GM12878 (cell line): ENCODE results near the gene CNDP1. TPM values are rescaled to one million over a fixed set of nuclear protein-coding genes. Genes with fewer than 3 reads are reported as not detected.

Experiments used
- ATAC-seq: fragments of 200-7000 bp; cut with Tn5 transposase; 3 replicates; pipeline ENCODE4 v1.9.1; 2020; ENCODE audit warnings: mild to moderate bottlenecking, moderate library complexity
- BruUV-seq: library from RNA; stranded (reverse); fragments of 400-500 nt; replicated peaks from 2 replicates; lab custom pipeline; 2021; lab: Mats Ljungman, UMichigan
- CTCF ChIA-PET: fragments of 300-600 bp; sonication (Branson Sonifier 250); formaldehyde crosslinking; extraction: SDS; loops from one replicate; lab custom pipeline; 2021; ENCODE audit warnings: inconsistent platforms; lab: Yijun Ruan, JAX
- POLR2A ChIA-PET: fragments of 350-600 bp; formaldehyde crosslinking; extraction: SDS; loops from one replicate; lab custom pipeline; 2021; ENCODE audit warnings: inconsistent platforms; lab: Charles Lee
- RAD21 ChIA-PET: fragments of 300-600 bp; sonication (Branson Sonifier 250); formaldehyde crosslinking; loops from one replicate; lab custom pipeline; 2023; ENCODE audit warnings: antibody characterized with exemption; ENCODE audit not compliant: unreplicated experiment; lab: Charles Lee
- SMC1A ChIA-PET: fragments of 300-600 bp; sonication (Branson Sonifier 250); formaldehyde crosslinking; loops from one replicate; lab custom pipeline; 2023; ENCODE audit not compliant: unreplicated experiment, uncharacterized antibody; lab: Charles Lee
- DNase-seq: peaks from one replicate; pipeline ENCODE4 v3.0.0-alpha.2; 2011; ENCODE audit warnings: low read depth, low spot score
- FAIRE-seq: peaks from 3 replicates; lab custom pipeline; 2011; peaks lifted over from hg19 to GRCh38; lab: Jason Lieb, UNC
- H2AFZ ChIP-seq: 2 replicates; pipeline ENCODE4 v1.6.0; 2011; ENCODE audit warnings: low read depth, low read length, control low read depth; ENCODE audit not compliant: control insufficient read depth
- H3K27ac ChIP-seq: 2 replicates; pipeline ENCODE4 v1.5.1; 2011; ENCODE audit warnings: control low read depth; ENCODE audit not compliant: control insufficient read depth, insufficient read depth
- H3K27me3 ChIP-seq, 2 experiments: replicated peaks in 1 of 2; 2 replicates each; pipeline versions ENCODE4 v1.6.0 to v1.6.1; 2011; ENCODE audit warnings: low read length in 1 of 2; ENCODE audit not compliant: control insufficient read depth in 2 of 2, insufficient read depth in 2 of 2
- H3K36me3 ChIP-seq, 2 experiments: 2 replicates each; pipeline ENCODE4 v1.5.1; 2011; ENCODE audit warnings: low read length in 1 of 2; ENCODE audit not compliant: control insufficient read depth in 2 of 2, insufficient read depth in 2 of 2
- H3K4me1 ChIP-seq: 2 replicates; pipeline ENCODE4 v1.6.1; 2011; ENCODE audit warnings: mild to moderate bottlenecking, low read length, moderate library complexity, mixed read lengths; ENCODE audit not compliant: control insufficient read depth, insufficient read depth
- H3K4me2 ChIP-seq: 2 replicates; pipeline ENCODE4 v1.6.0; 2011; ENCODE audit warnings: control low read depth; ENCODE audit not compliant: control insufficient read depth, insufficient read depth
- H3K4me3 ChIP-seq: fragments of 200-600 bp; sonication (generic); 2 replicates; pipeline ENCODE4 v1.5.1; 2016
- H3K79me2 ChIP-seq: 2 replicates; pipeline ENCODE4 v1.6.0; 2011; ENCODE audit warnings: low read length; ENCODE audit not compliant: control insufficient read depth, insufficient read depth
- H3K9ac ChIP-seq: 2 replicates; pipeline ENCODE4 v1.8.0; 2011; ENCODE audit warnings: low read length, control low read depth, mixed read lengths; ENCODE audit not compliant: control insufficient read depth, insufficient read depth
- H3K9me3 ChIP-seq: replicated peaks from 3 replicates; pipeline ENCODE4 v1.5.1; 2011; ENCODE audit warnings: mild to moderate bottlenecking, low read length; ENCODE audit not compliant: control insufficient read depth, insufficient read depth
- H4K20me1 ChIP-seq: 2 replicates; pipeline ENCODE4 v1.6.0; 2011; ENCODE audit not compliant: control insufficient read depth, insufficient read depth
- CREB1 ChIP-seq: IDR thresholded peaks from 2 replicates; pipeline ENCODE4 v1.6.1; 2012; ENCODE audit warnings: low read depth, mild to moderate bottlenecking, inconsistent platforms
- DPF2 ChIP-seq: fragments of 450-650 bp; IDR thresholded peaks from 2 replicates; pipeline ENCODE4 v1.6.1; 2017; ENCODE audit warnings: mild to moderate bottlenecking
- ETV6 ChIP-seq, 2 experiments: fragments of 450-650 bp in 1 of 2; IDR thresholded peaks in 1 of 2; conservative IDR thresholded peaks in 1 of 2; 2 replicates each; pipeline ENCODE4 v1.6.1; 2014; ENCODE audit warnings: antibody characterized with exemption in 1 of 2, borderline replicate concordance in 1 of 2, low read depth in 1 of 2, mild to moderate bottlenecking in 1 of 2, moderate library complexity in 1 of 2
- HCFC1 ChIP-seq: fragments of 150-350 bp; IDR thresholded peaks from 2 replicates; pipeline ENCODE4 v1.6.1; 2014; ENCODE audit warnings: low read length
- MTA2 ChIP-seq: fragments of 450-650 bp; IDR thresholded peaks from 2 replicates; pipeline ENCODE4 v1.6.1; 2016; ENCODE audit warnings: low read depth, mild to moderate bottlenecking, moderate library complexity
- NFXL1 ChIP-seq: fragments of 450-650 bp; IDR thresholded peaks from 2 replicates; pipeline ENCODE4 v1.6.1; 2017; ENCODE audit warnings: antibody characterized with exemption, mild to moderate bottlenecking, borderline replicate concordance
- NR2C2 ChIP-seq: IDR thresholded peaks from 2 replicates; pipeline ENCODE4 v1.6.1; 2011; ENCODE audit warnings: borderline replicate concordance, low read depth; ENCODE audit not compliant: control insufficient read depth, insufficient read length
- POU2F2 ChIP-seq: IDR thresholded peaks from 3 replicates; pipeline ENCODE4 v1.6.1; 2011; ENCODE audit warnings: low read depth, mild to moderate bottlenecking, low read length, borderline replicate concordance
- PRDM15 ChIP-seq: fragments of 450-650 bp; formaldehyde crosslinking; IDR thresholded peaks from 2 replicates; pipeline ENCODE4 v1.4.0; 2020; ENCODE audit warnings: mild to moderate bottlenecking, moderate library complexity
- RELB ChIP-seq: fragments of 450-650 bp; IDR thresholded peaks from 2 replicates; pipeline ENCODE4 v1.6.1; 2017; ENCODE audit warnings: low read depth, mild to moderate bottlenecking, moderate library complexity
- REST ChIP-seq: IDR thresholded peaks from 2 replicates; pipeline ENCODE4 v1.6.1; 2012; ENCODE audit warnings: mild to moderate bottlenecking, low read depth, low read length
- SUZ12 ChIP-seq: fragments of 200-600 bp; sonication (generic); IDR thresholded peaks from one replicate; pipeline ENCODE4 v1.6.1; 2018; ENCODE audit warnings: antibody characterized with exemption, mild to moderate bottlenecking; ENCODE audit not compliant: unreplicated experiment
- ZSCAN29 ChIP-seq: fragments of 450-650 bp; IDR thresholded peaks from 2 replicates; pipeline ENCODE4 v1.6.1; 2017; ENCODE audit warnings: mild to moderate bottlenecking, moderate library complexity
- WGBS: methylation state at CpG from one replicate; pipeline ENCODE4 v1.1.6; 2016; ENCODE audit warnings: low lambda C conversion rate; ENCODE audit not compliant: insufficient replicate concordance, insufficient coverage; ENCODE audit errors: missing lambda C conversion rate; 5-methylcytosine and 5-hydroxymethylcytosine counted together
- in situ Hi-C: fragments of 300-500 bp; cut with MboI; formaldehyde crosslinking; loops from 9 replicates; pipeline ENCODE4 v1.14.3; 2018; ENCODE audit warnings: mixed read lengths
- intact Hi-C: fragments of 100-400 bp; cut with micrococcal nuclease; formaldehyde crosslinking; loops from one replicate; pipeline ENCODE4 v1.14.2; 2022; ENCODE audit not compliant: unreplicated experiment
- polyA plus RNA-seq, 11 experiments: library from polyadenylated mRNA; depleted of rRNA in 4 of 11; unstranded in 6 of 11; stranded (reverse) in 5 of 11; fragments of >200 nt; fragmentation: Nextera tagmentation in 4 of 11; fragmentation: Illumina TruSeq in 1 of 11; extraction: Ambion mirVana in 4 of 11; extraction: Trizol in 1 of 11; gene quantifications; 1 replicate in 1 of 11; 2 replicates in 10 of 11; pipeline versions ENCODE4 v1.2.1 to v1.2.3, GENCODE V29; 2011 to 2016; ENCODE audit warnings: inconsistent platforms in 2 of 11, missing spikeins in 2 of 11, low read depth in 1 of 11
- total RNA-seq, 4 experiments: library from RNA; depleted of rRNA in 3 of 4; stranded (reverse); fragments of >200 nt in 3 of 4; fragmentation: Illumina TruSeq in 1 of 4; extraction: Trizol in 1 of 4; gene quantifications; 2 replicates each; pipeline versions ENCODE4 v1.2.1 to v1.2.3, GENCODE V29; 2013 to 2021

The CNDP1 gene
- total and polyA plus RNA-seq, 10 of the 15 experiments (the other 5 are each of a cell fraction or from before 2014, with no cell fraction given): 0.04 to 0.05 TPM; not detected in 8

- intact Hi-C loops (no loop called here), in situ Hi-C loops (loop anchor here (25.0 kb wide), 1 partner anchor 1727 kb away; no protein-coding TSS in a partner anchor)
- Histone ChIP-seq H3K27ac (no peak overlapping the region), H2AFZ (no peak overlapping the region), H3K4me3 (no peak overlapping the region), H3K9me3 (no peaks in the 10 kb centered on the region), H3K4me1 (no peaks in the 10 kb centered on the region), H3K79me2 (no peaks in the 10 kb centered on the region), H3K9ac (no peak overlapping the region), H3K36me3 (peaks cover 3 to 12% of the 10 kb centered on the region in 2 experiments), H3K27me3 (no peaks in the 10 kb centered on the region), H4K20me1 (no peaks in the 10 kb centered on the region), H3K4me2 (no peak overlapping the region)
- no peak for FAIRE-seq
- POLR2A ChIA-PET: no interaction called here
- SMC1A ChIA-PET: interaction anchor here (1.5 kb wide), 1 partner anchor 11 kb away, joined by 5 read pairs; no protein-coding TSS in a partner anchor
- 97% methylated on average over 15 of the region's 15 CpGs for WGBS
- BruUV-seq: no TSS peak
- no peak for TF ChIP-seq MTA2
- TF ChIP-seq ZSCAN29: no peak
- TF ChIP-seq PRDM15 (CRISPR knock-in tag): no peak
- TF ChIP-seq NFXL1: no peak
- TF ChIP-seq HCFC1: no peak
- TF ChIP-seq SUZ12: no peak
- TF ChIP-seq ETV6 (conservative IDR thresholded peaks at IDR 0.05 in 1 of 2, IDR thresholded peaks at IDR 0.05 in 1 of 2; ENCODE audit: borderline replicate concordance in 1 of 2, low read depth in 1 of 2): no peak
- TF ChIP-seq REST: no peak
- TF ChIP-seq RELB: no peak
- TF ChIP-seq NR2C2: no peak
- no peak for TF ChIP-seq POU2F2
- TF ChIP-seq CREB1: no peak
- TF ChIP-seq DPF2: no peak
- DNase-seq: no peak
- no peak for ATAC-seq
- CTCF ChIA-PET: no interaction called here
- RAD21 ChIA-PET: no interaction called here
Observed at GRCh38 chr18:74635224-74635975, 101.1 kb downstream of the CNDP1 start.
